Astrocyte (in vitro differentiated cells and primary cell): ENCODE measurements around the gene TFRC.
"Not testable (repeated sequence)": the region's sequence is repeated elsewhere in the genome, so short reads cannot be mapped to it uniquely, and the experiment has no call there.

Source experiments
- CTCF ChIP-seq: IDR thresholded peaks from 2 replicates; pipeline ENCODE4 v1.5.1; 2011; ENCODE audit warnings: low read depth, mild to moderate bottlenecking, inconsistent platforms, low read length, moderate library complexity; ENCODE audit not compliant: insufficient read depth
- EZH2 ChIP-seq: IDR thresholded peaks from 2 replicates; pipeline ENCODE4 v1.6.1; 2012; ENCODE audit warnings: mild to moderate bottlenecking, low read length, inconsistent platforms; ENCODE audit not compliant: insufficient read depth

- not testable (repeated sequence) for TF ChIP-seq CTCF, EZH2
Observed at GRCh38 chr3:196104707-196105106, 22.8 kb upstream of the TFRC start.
